ENCODE data around the gene RNF103.
"Not testable (repeated sequence)": the region's sequence is repeated elsewhere in the genome, so short reads cannot be mapped to it uniquely, and the experiment has no call there.

The RNF103 gene

DNA sequence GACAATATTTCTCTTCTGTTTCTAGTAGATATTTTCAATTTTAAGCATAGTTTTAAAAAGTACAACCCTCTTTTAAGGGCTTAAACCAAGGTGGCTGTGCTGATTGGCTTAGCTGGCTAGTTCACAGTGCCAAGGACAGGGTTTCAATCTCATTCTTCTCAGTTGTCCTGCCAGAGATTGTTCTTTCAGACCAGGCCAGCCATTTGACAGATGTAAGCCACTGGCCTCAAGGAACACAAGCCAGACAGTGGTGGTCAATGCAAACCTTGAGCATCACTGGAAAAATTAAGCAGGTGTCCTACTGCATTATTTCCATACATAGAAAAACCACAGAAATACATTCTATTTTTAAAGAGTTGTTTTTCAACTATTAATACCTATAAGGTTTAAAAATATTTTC, 5.9 kb downstream of the RNF103 start:
- no peak overlapping the region for H3K27ac ChIP-seq (ENCODE audit: low read depth, low read length)
- peaks cover 10% of the 10 kb centered on the region for H3K4me1 ChIP-seq (ENCODE audit: control insufficient read depth, insufficient read depth, low read length)
- no peaks in the 10 kb centered on the region for H3K27me3 ChIP-seq (ENCODE audit: control insufficient read depth, insufficient read depth, low read length)
- H3K4me3 ChIP-seq (ENCODE audit: low read length): no peak overlapping the region
- H3K36me3 ChIP-seq (ENCODE audit: control insufficient read depth, insufficient read depth, low read length): peaks cover 15% of the 10 kb centered on the region
- H3K9ac ChIP-seq (ENCODE audit: low read length): no peak overlapping the region

DNA sequence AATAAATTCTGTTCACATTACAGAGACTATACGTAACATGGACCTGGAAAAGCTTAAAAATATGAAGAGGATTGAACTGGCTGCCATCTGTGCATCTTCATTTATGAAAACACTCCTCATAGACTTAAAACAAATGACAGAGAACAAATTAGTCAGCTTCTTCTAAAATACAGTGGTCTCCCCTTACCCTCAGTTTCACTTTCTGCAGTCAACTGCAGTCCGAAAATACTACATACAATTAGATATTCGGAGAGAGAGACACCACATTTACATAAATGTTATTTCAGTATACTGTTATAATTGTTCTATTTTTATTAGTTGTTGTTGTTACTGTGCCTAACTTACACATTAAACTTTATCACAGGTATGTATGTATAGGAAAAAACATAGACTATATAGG, 6.5 kb downstream of the RNF103 start:
- Histone ChIP-seq H3K27me3 (ENCODE audit: control insufficient read depth, insufficient read depth, low read length) (no peaks in the 10 kb centered on the region), H3K4me1 (ENCODE audit: control insufficient read depth, insufficient read depth, low read length) (peaks cover 10% of the 10 kb centered on the region), H3K27ac (ENCODE audit: low read depth, low read length) (no peak overlapping the region), H3K4me3 (ENCODE audit: low read length) (no peak overlapping the region), H3K9ac (ENCODE audit: low read length) (no peak overlapping the region), H3K36me3 (ENCODE audit: control insufficient read depth, insufficient read depth, low read length) (peaks cover 15% of the 10 kb centered on the region)

DNA sequence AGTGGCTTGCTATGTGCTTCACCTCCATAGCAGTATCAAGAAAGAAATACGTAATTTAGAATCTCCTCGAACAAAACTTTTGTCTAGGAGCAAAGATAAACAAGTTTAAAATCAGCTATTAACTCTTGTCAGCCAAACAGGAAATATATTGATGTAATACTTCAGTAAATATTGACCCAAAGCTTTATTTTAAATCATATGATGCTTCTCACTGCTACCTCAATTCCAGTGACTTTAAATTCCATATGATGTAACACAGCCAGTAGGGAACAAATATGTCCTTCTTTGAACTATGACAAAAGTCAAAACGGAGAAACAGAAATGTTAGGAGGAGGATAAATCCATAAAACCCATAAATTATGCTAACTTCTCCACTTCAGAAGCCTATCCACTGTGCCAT, 7.2 kb downstream of the RNF103 start:
- H3K4me3 ChIP-seq (ENCODE audit: low read length): no peak overlapping the region

DNA sequence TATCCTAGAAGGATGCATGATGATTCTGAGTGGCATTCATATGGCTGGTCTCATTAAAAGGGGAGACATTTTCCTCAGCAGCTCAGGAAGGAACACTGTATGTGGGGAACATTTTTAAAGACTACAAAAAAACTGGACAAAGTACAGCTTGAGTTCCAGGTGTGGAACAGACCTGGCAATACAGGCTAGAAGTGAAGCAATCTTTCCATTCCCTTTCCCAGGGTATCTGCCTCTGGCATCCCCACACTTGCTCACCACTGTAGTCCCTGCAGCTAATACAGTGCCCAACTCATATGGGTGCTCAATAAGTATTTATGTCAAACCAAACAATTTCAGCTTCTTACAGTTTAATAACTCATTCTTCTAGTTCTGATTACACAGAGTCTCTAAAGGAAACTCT, 8.1 kb downstream of the RNF103 start:
- no peak overlapping the region for H3K27ac ChIP-seq (ENCODE audit: low read depth, low read length)
- no peak overlapping the region for H3K4me3 ChIP-seq (ENCODE audit: low read length)
- H3K4me1 ChIP-seq (ENCODE audit: control insufficient read depth, insufficient read depth, low read length): peaks cover 8% of the 10 kb centered on the region
- no peaks in the 10 kb centered on the region for H3K27me3 ChIP-seq (ENCODE audit: control insufficient read depth, insufficient read depth, low read length)
- H3K9ac ChIP-seq (ENCODE audit: low read length): no peak overlapping the region
- peaks cover 24% of the 10 kb centered on the region for H3K36me3 ChIP-seq (ENCODE audit: control insufficient read depth, insufficient read depth, low read length)

More for the DNA sequence above, 7.2 kb downstream of the RNF103 start:
- H3K9ac ChIP-seq (ENCODE audit: low read length): no peak overlapping the region
- H3K4me1 ChIP-seq (ENCODE audit: control insufficient read depth, insufficient read depth, low read length): peaks cover 10% of the 10 kb centered on the region
- H3K27me3 ChIP-seq (ENCODE audit: control insufficient read depth, insufficient read depth, low read length): no peaks in the 10 kb centered on the region
- H3K36me3 ChIP-seq (ENCODE audit: control insufficient read depth, insufficient read depth, low read length): peaks cover 19% of the 10 kb centered on the region
- no peak overlapping the region for H3K27ac ChIP-seq (ENCODE audit: low read depth, low read length)

DNA sequence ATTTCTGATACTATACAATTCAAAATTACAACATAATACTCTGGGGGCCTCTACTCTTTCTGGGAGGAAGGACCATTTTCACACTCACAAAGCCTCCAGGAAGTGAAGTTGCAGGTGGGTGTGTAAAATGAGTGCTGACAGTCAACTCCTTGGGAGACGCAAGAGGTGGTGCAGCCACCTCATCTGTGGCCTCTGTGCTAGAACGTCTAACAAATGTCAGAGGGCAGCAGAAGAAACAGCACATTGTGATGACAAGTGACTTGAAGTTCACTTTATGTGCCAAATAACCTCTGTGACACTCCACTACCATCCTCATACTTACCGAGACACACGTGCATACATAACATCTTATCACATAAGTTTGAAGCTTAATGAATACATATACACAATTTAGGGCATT, 10.2 kb downstream of the RNF103 start:
- H3K36me3 ChIP-seq (ENCODE audit: control insufficient read depth, insufficient read depth, low read length): peaks cover 25% of the 10 kb centered on the region
- H3K27ac ChIP-seq (ENCODE audit: low read depth, low read length): no peak overlapping the region
- H3K4me3 ChIP-seq (ENCODE audit: low read length): no peak overlapping the region
- H3K4me1 ChIP-seq (ENCODE audit: control insufficient read depth, insufficient read depth, low read length): peaks cover 4% of the 10 kb centered on the region
- no peak overlapping the region for H3K9ac ChIP-seq (ENCODE audit: low read length)
- H3K27me3 ChIP-seq (ENCODE audit: control insufficient read depth, insufficient read depth, low read length): no peaks in the 10 kb centered on the region

DNA sequence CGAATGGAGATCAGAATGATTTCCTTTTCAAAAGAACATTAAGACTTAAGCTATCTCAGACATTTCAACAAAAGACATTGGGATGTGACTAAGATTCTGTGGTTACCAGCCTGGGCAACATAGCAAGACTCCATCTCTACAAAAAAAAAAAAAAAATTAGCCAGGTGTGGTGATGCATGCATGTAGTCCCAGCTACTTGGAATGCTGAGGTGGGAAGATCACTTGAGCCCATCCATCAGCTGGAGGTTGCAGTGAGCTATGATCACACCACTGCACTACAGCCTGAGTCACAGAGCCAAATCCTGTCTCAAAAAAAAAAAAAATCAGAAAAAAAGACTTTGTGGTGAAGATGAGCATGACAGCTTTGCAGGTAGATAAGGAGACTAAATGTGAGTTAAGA, 12.8 kb downstream of the RNF103 start:
- Histone ChIP-seq H3K36me3 (ENCODE audit: control insufficient read depth, insufficient read depth, low read length) (peaks cover 21% of the 10 kb centered on the region), H3K27ac (ENCODE audit: low read depth, low read length) (no peak overlapping the region), H3K27me3 (ENCODE audit: control insufficient read depth, insufficient read depth, low read length) (no peaks in the 10 kb centered on the region), H3K4me3 (ENCODE audit: low read length) (no peak overlapping the region), H3K9ac (ENCODE audit: low read length) (no peak overlapping the region), H3K4me1 (ENCODE audit: control insufficient read depth, insufficient read depth, low read length) (no peaks in the 10 kb centered on the region)

DNA sequence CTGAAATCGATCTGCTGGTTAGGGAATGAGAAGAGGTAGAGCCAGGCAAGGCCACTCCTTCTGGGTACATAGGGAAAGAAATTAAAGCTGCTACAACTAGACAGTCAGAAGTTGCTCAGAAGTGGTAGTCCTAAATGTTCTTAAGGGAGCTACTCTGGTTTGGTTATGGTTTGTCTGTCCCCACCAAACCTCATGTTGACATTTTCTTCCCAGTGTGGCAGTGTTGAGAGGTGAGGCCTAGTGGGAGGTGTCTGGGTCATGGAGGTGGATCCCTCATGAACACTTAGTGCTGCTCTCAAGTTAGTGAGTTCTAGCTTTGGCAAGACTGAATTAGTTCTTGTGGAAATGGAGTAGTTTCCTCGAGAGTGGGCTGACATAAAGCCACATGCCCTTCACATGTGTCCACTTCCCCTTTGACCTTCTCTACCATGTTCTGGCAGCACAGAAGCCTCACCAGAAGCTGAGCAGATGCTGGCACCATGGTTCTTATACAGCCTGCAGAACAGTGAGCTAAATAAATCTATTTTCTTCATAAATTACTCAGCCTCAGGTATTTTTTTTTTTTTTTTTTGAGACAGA, 14.7 kb downstream of the RNF103 start:
- Histone ChIP-seq H3K4me1 (ENCODE audit: control insufficient read depth, insufficient read depth, low read length) (no peaks in the 10 kb centered on the region), H3K27ac (ENCODE audit: low read depth, low read length) (no peak overlapping the region), H3K4me3 (ENCODE audit: low read length) (no peak overlapping the region), H3K27me3 (ENCODE audit: control insufficient read depth, insufficient read depth, low read length) (no peaks in the 10 kb centered on the region), H3K9ac (ENCODE audit: low read length) (no peak overlapping the region), H3K36me3 (ENCODE audit: control insufficient read depth, insufficient read depth, low read length) (peaks cover 22% of the 10 kb centered on the region)

DNA sequence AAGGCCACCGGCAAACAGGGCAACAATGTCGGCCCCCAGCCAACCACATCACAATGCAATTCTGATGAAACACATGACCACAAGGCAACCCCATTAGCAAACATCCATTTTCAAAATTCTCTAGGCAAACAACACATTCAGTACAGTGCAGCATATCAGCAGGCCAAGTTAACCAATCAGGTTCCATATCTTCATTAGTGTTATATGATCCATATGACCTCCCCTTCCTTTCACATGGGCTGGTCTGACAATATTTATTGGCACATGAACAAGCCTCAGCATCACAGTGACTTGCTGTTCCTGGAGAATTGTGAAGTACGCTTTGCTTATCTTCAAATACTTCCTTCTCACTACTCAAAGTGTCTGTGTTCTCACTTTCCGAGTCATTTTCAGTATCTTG, 19.8 kb downstream of the RNF103 start:
- Histone ChIP-seq H3K4me3 (ENCODE audit: low read length) (no peak overlapping the region), H3K9ac (ENCODE audit: low read length) (no peak overlapping the region), H3K27ac (ENCODE audit: low read depth, low read length) (no peak overlapping the region), H3K27me3 (ENCODE audit: control insufficient read depth, insufficient read depth, low read length) (no peaks in the 10 kb centered on the region), H3K36me3 (ENCODE audit: control insufficient read depth, insufficient read depth, low read length) (peaks cover 10% of the 10 kb centered on the region), H3K4me1 (ENCODE audit: control insufficient read depth, insufficient read depth, low read length) (peaks cover 5% of the 10 kb centered on the region)

DNA sequence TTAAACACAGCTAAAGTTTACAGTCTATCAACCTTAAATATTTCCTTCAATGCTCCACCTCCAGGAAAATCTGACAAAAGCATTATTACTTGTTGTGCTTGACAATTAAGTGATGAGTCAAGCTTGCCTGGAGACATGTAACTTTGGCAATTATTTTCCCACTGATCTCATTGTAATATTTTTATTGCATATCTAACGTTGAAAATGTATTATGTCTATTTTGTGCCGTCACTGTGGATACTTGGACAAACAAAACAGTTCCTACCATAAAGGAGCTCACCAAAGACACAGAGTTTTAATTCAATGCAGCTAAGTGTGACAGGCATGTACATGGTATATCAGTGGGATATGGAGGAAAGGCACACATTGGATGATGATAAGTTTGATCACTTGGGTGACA, 24.7 kb downstream of the RNF103 start:
- Histone ChIP-seq H3K27me3 (ENCODE audit: control insufficient read depth, insufficient read depth, low read length) (no peaks in the 10 kb centered on the region), H3K4me3 (ENCODE audit: low read length) (no peak overlapping the region), H3K27ac (ENCODE audit: low read depth, low read length) (peak overlapping the region; percentile 52), H3K4me1 (ENCODE audit: control insufficient read depth, insufficient read depth, low read length) (peaks cover 13% of the 10 kb centered on the region), H3K9ac (ENCODE audit: low read length) (no peak overlapping the region), H3K36me3 (ENCODE audit: control insufficient read depth, insufficient read depth, low read length) (peaks cover 4% of the 10 kb centered on the region)

DNA sequence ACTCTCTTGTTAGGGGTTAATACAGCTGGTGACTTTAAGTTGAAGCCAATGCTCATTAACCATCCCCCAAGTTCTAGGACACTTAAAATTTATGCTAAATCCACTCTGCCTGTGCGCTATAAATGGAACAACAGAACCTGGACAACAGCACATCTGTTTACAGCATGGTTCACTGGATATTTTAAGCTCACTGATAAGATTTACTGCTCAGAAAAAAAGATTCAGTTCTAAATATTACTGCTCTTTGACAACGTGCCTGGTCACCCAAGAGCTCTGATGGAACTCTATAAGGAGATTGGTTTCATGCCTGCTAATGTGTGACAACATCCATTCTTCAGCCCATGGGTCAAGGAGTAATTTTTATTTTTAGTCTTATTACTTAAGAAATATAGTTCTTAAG, 27.5 kb downstream of the RNF103 start:
- H3K27me3 ChIP-seq (ENCODE audit: control insufficient read depth, insufficient read depth, low read length): no peaks in the 10 kb centered on the region
- H3K9ac ChIP-seq (ENCODE audit: low read length): no peak overlapping the region
- no peak overlapping the region for H3K27ac ChIP-seq (ENCODE audit: low read depth, low read length)
- no peak overlapping the region for H3K4me3 ChIP-seq (ENCODE audit: low read length)
- H3K36me3 ChIP-seq (ENCODE audit: control insufficient read depth, insufficient read depth, low read length): no peaks in the 10 kb centered on the region
- peaks cover 31% of the 10 kb centered on the region for H3K4me1 ChIP-seq (ENCODE audit: control insufficient read depth, insufficient read depth, low read length)

DNA sequence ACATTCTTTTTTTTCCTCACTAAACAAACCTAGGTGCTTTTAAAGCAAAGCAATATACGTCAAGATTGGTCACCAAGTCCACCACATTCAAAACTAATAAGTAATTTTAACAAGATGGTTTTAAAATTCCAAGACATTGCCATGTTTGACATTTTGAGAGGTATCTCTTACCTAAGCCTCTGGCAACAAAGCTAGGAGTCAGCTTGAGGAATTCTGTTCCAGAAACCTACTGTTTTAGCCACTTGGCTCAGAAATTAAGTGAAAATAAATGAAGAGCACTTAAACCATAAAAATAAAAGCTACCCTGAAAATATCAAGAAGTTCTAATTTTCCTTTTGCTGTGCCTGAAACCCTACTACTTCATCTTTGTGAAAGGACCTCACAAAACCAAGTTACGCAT, 30.4 kb downstream of the RNF103 start:
- Histone ChIP-seq H3K9ac (ENCODE audit: low read length) (no peak overlapping the region), H3K4me3 (ENCODE audit: low read length) (no peak overlapping the region), H3K27ac (ENCODE audit: low read depth, low read length) (peak overlapping the region; percentile 84)

DNA sequence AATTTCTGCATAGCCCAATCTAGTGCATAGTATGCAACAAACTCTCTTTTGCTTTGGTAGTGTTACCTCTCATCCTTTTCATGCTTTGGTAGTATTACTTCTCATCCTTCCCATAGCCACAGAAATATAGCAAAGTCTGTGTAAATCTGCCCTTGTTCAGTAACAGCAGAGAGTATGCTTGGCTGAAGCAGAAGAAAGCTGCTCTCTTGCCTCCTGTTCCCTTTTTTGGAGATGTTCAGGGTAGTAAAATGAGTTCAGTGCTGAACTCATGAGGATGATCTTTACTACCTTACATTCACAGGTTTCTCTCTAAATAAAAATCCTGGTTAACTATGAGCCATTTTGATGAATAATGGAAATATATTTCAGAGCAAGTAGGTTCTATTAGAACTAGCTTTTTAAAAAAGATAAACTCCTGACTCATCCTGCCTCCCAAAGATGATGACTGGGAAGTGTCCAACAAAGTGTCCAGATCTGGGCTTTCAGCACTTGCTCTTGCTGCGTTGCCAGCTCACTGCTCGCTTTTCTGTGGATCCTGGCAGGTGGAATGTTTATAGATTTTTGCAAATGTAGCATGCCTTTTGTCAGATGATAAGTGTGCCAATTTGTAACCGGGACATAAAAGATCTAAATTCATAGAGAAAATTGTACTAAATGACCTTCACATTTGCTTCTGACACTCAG, 31.0 kb downstream of the RNF103 start:
- no peaks in the 10 kb centered on the region for H3K27me3 ChIP-seq (ENCODE audit: control insufficient read depth, insufficient read depth, low read length)
- H3K4me1 ChIP-seq (ENCODE audit: control insufficient read depth, insufficient read depth, low read length): peaks cover 24% of the 10 kb centered on the region
- H3K36me3 ChIP-seq (ENCODE audit: control insufficient read depth, insufficient read depth, low read length): no peaks in the 10 kb centered on the region
- H3K27ac ChIP-seq (ENCODE audit: low read depth, low read length): peak overlapping the region; percentile 84
- no peak overlapping the region for H3K4me3 ChIP-seq (ENCODE audit: low read length)
- no peak overlapping the region for H3K9ac ChIP-seq (ENCODE audit: low read length)

More for the DNA sequence above, 30.4 kb downstream of the RNF103 start:
- H3K36me3 ChIP-seq (ENCODE audit: control insufficient read depth, insufficient read depth, low read length): no peaks in the 10 kb centered on the region
- no peaks in the 10 kb centered on the region for H3K27me3 ChIP-seq (ENCODE audit: control insufficient read depth, insufficient read depth, low read length)
- H3K4me1 ChIP-seq (ENCODE audit: control insufficient read depth, insufficient read depth, low read length): peaks cover 24% of the 10 kb centered on the region

DNA sequence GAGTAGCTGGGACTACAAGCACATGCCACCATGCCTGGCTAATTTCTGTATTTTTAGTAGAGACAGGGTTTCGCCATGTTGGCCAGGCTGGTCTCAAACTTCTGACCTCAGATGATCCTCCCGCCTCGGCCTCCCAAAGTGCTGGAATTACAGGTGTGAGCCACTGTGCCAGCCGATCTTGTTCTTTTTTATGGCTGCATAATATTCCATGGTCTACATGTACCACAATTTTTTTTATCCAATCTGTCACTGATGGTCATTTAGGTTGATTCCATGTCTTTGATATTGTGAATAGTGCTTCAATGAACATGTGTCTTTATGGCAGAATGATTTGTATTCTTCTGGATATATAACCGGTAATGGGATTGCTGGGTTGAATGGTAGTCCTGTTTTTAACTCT, 34.0 kb downstream of the RNF103 start:
- not testable (repeated sequence) for H3K27me3 ChIP-seq (ENCODE audit: control insufficient read depth, insufficient read depth, low read length); H3K27ac ChIP-seq (ENCODE audit: low read depth, low read length); H3K36me3 ChIP-seq (ENCODE audit: control insufficient read depth, insufficient read depth, low read length); H3K9ac ChIP-seq (ENCODE audit: low read length); H3K4me3 ChIP-seq (ENCODE audit: low read length)
- H3K4me1 ChIP-seq (ENCODE audit: control insufficient read depth, insufficient read depth, low read length): peaks cover 18% of the 10 kb centered on the region

All from rectal smooth muscle tissue (tissue), 1 donor.